ENCODE results near the gene UBE2V1. TPM values are rescaled to one million over a fixed set of nuclear protein-coding genes. Genes with fewer than 3 reads are reported as not detected.

UBE2V1 gene
- total and polyA plus RNA-seq, 2 donors from 2014 or later: 99.1 to 105 TPM

GRCh38 chr20:50094522-50094921 is 18.4 kb downstream of the UBE2V1 start:
- H3K9ac ChIP-seq (ENCODE audit: low read length in 3 of 3): no peak overlapping the region
- no peak for DNase-seq
- no peak for FAIRE-seq
- peaks cover 5 to 39% (median 9%) of the 10 kb centered on the region in 3 donors for H3K36me3 ChIP-seq (ENCODE audit: control insufficient read depth in 2 of 3, insufficient read depth in 3 of 3, low read length in 3 of 3)
- TF ChIP-seq, protein P1, sequence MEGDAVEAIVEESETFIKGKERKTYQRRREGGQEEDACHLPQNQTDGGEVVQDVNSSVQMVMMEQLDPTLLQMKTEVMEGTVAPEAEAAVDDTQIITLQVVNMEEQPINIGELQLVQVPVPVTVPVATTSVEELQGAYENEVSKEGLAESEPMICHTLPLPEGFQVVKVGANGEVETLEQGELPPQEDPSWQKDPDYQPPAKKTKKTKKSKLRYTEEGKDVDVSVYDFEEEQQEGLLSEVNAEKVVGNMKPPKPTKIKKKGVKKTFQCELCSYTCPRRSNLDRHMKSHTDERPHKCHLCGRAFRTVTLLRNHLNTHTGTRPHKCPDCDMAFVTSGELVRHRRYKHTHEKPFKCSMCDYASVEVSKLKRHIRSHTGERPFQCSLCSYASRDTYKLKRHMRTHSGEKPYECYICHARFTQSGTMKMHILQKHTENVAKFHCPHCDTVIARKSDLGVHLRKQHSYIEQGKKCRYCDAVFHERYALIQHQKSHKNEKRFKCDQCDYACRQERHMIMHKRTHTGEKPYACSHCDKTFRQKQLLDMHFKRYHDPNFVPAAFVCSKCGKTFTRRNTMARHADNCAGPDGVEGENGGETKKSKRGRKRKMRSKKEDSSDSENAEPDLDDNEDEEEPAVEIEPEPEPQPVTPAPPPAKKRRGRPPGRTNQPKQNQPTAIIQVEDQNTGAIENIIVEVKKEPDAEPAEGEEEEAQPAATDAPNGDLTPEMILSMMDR (IDR thresholded peaks at IDR 0.05; ENCODE audit: borderline replicate concordance, extremely low read depth, insufficient read depth): no peak
- H3K9me3 ChIP-seq (ENCODE audit: control insufficient read depth in 2 of 3, insufficient read depth in 1 of 3, low read length in 3 of 3): no peaks in the 10 kb centered on the region
- H3K27ac ChIP-seq (ENCODE audit: low read depth in 2 of 2, low read length in 2 of 2): no peak overlapping the region
- H3K4me3 ChIP-seq (ENCODE audit: low read length in 3 of 3): no peak overlapping the region
- intact Hi-C loops (cut with DNase I): no loop called here
- peaks cover 0 to 6% (median 5%) of the 10 kb centered on the region in 3 donors for H3K4me1 ChIP-seq (ENCODE audit: control insufficient read depth in 2 of 3, insufficient read depth in 2 of 3, low read depth in 1 of 3, low read length in 3 of 3)
- no peaks in the 10 kb centered on the region for H3K27me3 ChIP-seq (ENCODE audit: control insufficient read depth, insufficient read depth, low read length)

GRCh38 chr20:50093240-50093639 is 19.7 kb downstream of the UBE2V1 start:
- Histone ChIP-seq H3K27ac (ENCODE audit: low read depth in 2 of 2, low read length in 2 of 2) (no peak overlapping the region), H3K4me3 (ENCODE audit: low read length in 3 of 3) (no peak overlapping the region), H3K27me3 (ENCODE audit: control insufficient read depth, insufficient read depth, low read length) (no peaks in the 10 kb centered on the region), H3K36me3 (ENCODE audit: control insufficient read depth in 2 of 3, insufficient read depth in 3 of 3, low read length in 3 of 3) (peaks cover 5 to 42% (median 13%) of the 10 kb centered on the region in 3 donors), H3K4me1 (ENCODE audit: control insufficient read depth in 2 of 3, insufficient read depth in 2 of 3, low read depth in 1 of 3, low read length in 3 of 3) (peaks cover 0 to 2% (median 0%) of the 10 kb centered on the region in 3 donors), H3K9ac (ENCODE audit: low read length in 3 of 3) (no peak overlapping the region), H3K9me3 (ENCODE audit: control insufficient read depth in 2 of 3, insufficient read depth in 1 of 3, low read length in 3 of 3) (no peaks in the 10 kb centered on the region)
- intact Hi-C loops (cut with DNase I): no loop called here
- DNase-seq (no peak), FAIRE-seq (no peak)
- TF ChIP-seq, protein P1 (IDR thresholded peaks at IDR 0.05; ENCODE audit: borderline replicate concordance, extremely low read depth, insufficient read depth): no peak

DNA sequence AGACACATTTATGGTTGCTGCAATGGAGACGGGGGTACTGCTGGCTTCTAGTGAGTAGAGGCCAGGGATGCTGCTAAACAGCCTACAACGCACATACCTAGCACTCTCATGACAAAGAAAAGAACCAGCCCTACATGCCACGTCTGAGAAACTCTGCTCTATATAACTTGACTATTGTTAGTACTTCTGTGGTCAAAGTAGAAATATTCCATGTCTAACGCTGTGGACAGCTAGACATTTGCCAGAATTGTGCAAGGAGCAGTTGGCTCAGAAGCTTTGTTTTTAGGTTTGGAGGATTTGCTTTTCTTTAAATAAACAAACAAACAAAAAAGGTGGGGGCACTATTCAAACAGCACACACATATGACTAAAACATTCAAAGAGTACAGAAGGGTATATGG is 20.5 kb downstream of the UBE2V1 start:
- H3K4me1 ChIP-seq (ENCODE audit: control insufficient read depth in 2 of 3, insufficient read depth in 2 of 3, low read depth in 1 of 3, low read length in 3 of 3): peaks cover 0 to under 1% (median 0%) of the 10 kb centered on the region in 3 donors
- no peak overlapping the region for H3K4me3 ChIP-seq (ENCODE audit: low read length in 3 of 3)
- no peaks in the 10 kb centered on the region for H3K9me3 ChIP-seq (ENCODE audit: control insufficient read depth in 2 of 3, insufficient read depth in 1 of 3, low read length in 3 of 3)
- DNase-seq (peak in 1 of 5 donors; percentile 11), FAIRE-seq (no peak)
- H3K36me3 ChIP-seq (ENCODE audit: control insufficient read depth in 2 of 3, insufficient read depth in 3 of 3, low read length in 3 of 3): peaks cover 5 to 38% (median 13%) of the 10 kb centered on the region in 3 donors
- TF ChIP-seq, protein P1 (IDR thresholded peaks at IDR 0.05; ENCODE audit: borderline replicate concordance, extremely low read depth, insufficient read depth): no peak
- H3K27me3 ChIP-seq (ENCODE audit: control insufficient read depth, insufficient read depth, low read length): no peaks in the 10 kb centered on the region
- no peak overlapping the region for H3K9ac ChIP-seq (ENCODE audit: low read length in 3 of 3)
- no peak overlapping the region for H3K27ac ChIP-seq (ENCODE audit: low read depth in 2 of 2, low read length in 2 of 2)
- intact Hi-C loops (cut with DNase I): no loop called here

GRCh38 chr20:50089787-50090177 is 23.2 kb downstream of the UBE2V1 start:
- no peak overlapping the region for H3K9ac ChIP-seq (ENCODE audit: low read length in 3 of 3)
- intact Hi-C loops (cut with DNase I): no loop called here
- no peak overlapping the region for H3K4me3 ChIP-seq (ENCODE audit: low read length in 3 of 3)
- FAIRE-seq (no peak), DNase-seq (peak in 1 of 5 donors; percentile 1)
- peaks cover 0 to 10% (median 7%) of the 10 kb centered on the region in 3 donors for H3K4me1 ChIP-seq (ENCODE audit: control insufficient read depth in 2 of 3, insufficient read depth in 2 of 3, low read depth in 1 of 3, low read length in 3 of 3)
- no peak overlapping the region for H3K27ac ChIP-seq (ENCODE audit: low read depth in 2 of 2, low read length in 2 of 2)
- H3K27me3 ChIP-seq (ENCODE audit: control insufficient read depth, insufficient read depth, low read length): no peaks in the 10 kb centered on the region
- no peaks in the 10 kb centered on the region for H3K9me3 ChIP-seq (ENCODE audit: control insufficient read depth in 2 of 3, insufficient read depth in 1 of 3, low read length in 3 of 3)
- peaks cover 2 to 23% (median 4%) of the 10 kb centered on the region in 3 donors for H3K36me3 ChIP-seq (ENCODE audit: control insufficient read depth in 2 of 3, insufficient read depth in 3 of 3, low read length in 3 of 3)
- TF ChIP-seq, protein P1 (IDR thresholded peaks at IDR 0.05; ENCODE audit: borderline replicate concordance, extremely low read depth, insufficient read depth): no peak

Data from kidney (tissue), 14 donors.